Measurements from ENCODE around the gene TAS1R2.
"Not testable (repeated sequence)": the region's sequence is repeated elsewhere in the genome, so short reads cannot be mapped to it uniquely, and the experiment has no call there.

Gene TAS1R2

GRCh38 chr1:18899363-18900049, 40.0 kb upstream of the TAS1R2 start:
- no peak overlapping the region for H3K27ac ChIP-seq (ENCODE audit: insufficient read depth, low read depth, low read length, poor library complexity, severe bottlenecking)
- H3K36me3 ChIP-seq (ENCODE audit: control insufficient read depth, insufficient read depth, low read length) = no peaks in the 10 kb centered on the region
- 92 to 97% methylated on average over 4 of the region's 4 CpGs for WGBS, 2 experiments
- no peaks in the 10 kb centered on the region for H3K9me3 ChIP-seq (ENCODE audit: control insufficient read depth, low read length)
- no peak overlapping the region for H3K4me3 ChIP-seq (ENCODE audit: insufficient read depth, low read depth, low read length)
- H3K27me3 ChIP-seq (ENCODE audit: control insufficient read depth, insufficient read depth, low read length, poor library complexity, severe bottlenecking) = peaks cover 7% of the 10 kb centered on the region
- peaks cover 11% of the 10 kb centered on the region for H3K4me1 ChIP-seq (ENCODE audit: control insufficient read depth, insufficient read depth, low read length)

GRCh38 chr1:18898567-18898966, 39.1 kb upstream of the TAS1R2 start:
- Histone ChIP-seq H3K9me3 (ENCODE audit: control insufficient read depth, low read length) (no peaks in the 10 kb centered on the region), H3K4me1 (ENCODE audit: control insufficient read depth, insufficient read depth, low read length) (peaks cover 11% of the 10 kb centered on the region), H3K36me3 (ENCODE audit: control insufficient read depth, insufficient read depth, low read length) (no peaks in the 10 kb centered on the region), H3K4me3 (ENCODE audit: insufficient read depth, low read depth, low read length) (no peak overlapping the region), H3K27me3 (ENCODE audit: control insufficient read depth, insufficient read depth, low read length, poor library complexity, severe bottlenecking) (peaks cover 7% of the 10 kb centered on the region), H3K27ac (ENCODE audit: insufficient read depth, low read depth, low read length, poor library complexity, severe bottlenecking) (no peak overlapping the region)
- 94 to 96% methylated on average over 8 of the region's 8 CpGs for WGBS, 2 experiments

- no peaks in the 10 kb centered on the region for H3K9me3 ChIP-seq (ENCODE audit: control insufficient read depth, low read length)
- H3K27ac ChIP-seq (ENCODE audit: insufficient read depth, low read depth, low read length, poor library complexity, severe bottlenecking) = no peak overlapping the region
- no peaks in the 10 kb centered on the region for H3K27me3 ChIP-seq (ENCODE audit: control insufficient read depth, insufficient read depth, low read length, poor library complexity, severe bottlenecking)
- WGBS, 2 experiments = 92 to 94% methylated on average over 6 of the region's 6 CpGs
- no peaks in the 10 kb centered on the region for H3K4me1 ChIP-seq (ENCODE audit: control insufficient read depth, insufficient read depth, low read length)
- no peak overlapping the region for H3K4me3 ChIP-seq (ENCODE audit: insufficient read depth, low read depth, low read length)
- no peaks in the 10 kb centered on the region for H3K36me3 ChIP-seq (ENCODE audit: control insufficient read depth, insufficient read depth, low read length)
Observed at GRCh38 chr1:18895317-18895716, 35.9 kb upstream of the TAS1R2 start.

- no peaks in the 10 kb centered on the region for H3K27me3 ChIP-seq (ENCODE audit: control insufficient read depth, insufficient read depth, low read length, poor library complexity, severe bottlenecking)
- H3K27ac ChIP-seq (ENCODE audit: insufficient read depth, low read depth, low read length, poor library complexity, severe bottlenecking) = no peak overlapping the region
- 92 to 95% methylated on average over 7 of the region's 7 CpGs for WGBS, 2 experiments
Observed at GRCh38 chr1:18893120-18893519, 33.7 kb upstream of the TAS1R2 start.

GRCh38 chr1:18891858-18892257, 32.4 kb upstream of the TAS1R2 start:
- H3K4me3 ChIP-seq (ENCODE audit: insufficient read depth, low read depth, low read length); H3K4me1 ChIP-seq (ENCODE audit: control insufficient read depth, insufficient read depth, low read length); H3K9me3 ChIP-seq (ENCODE audit: control insufficient read depth, low read length); H3K27ac ChIP-seq (ENCODE audit: insufficient read depth, low read depth, low read length, poor library complexity, severe bottlenecking); H3K36me3 ChIP-seq (ENCODE audit: control insufficient read depth, insufficient read depth, low read length); H3K27me3 ChIP-seq (ENCODE audit: control insufficient read depth, insufficient read depth, low read length, poor library complexity, severe bottlenecking): not testable (repeated sequence)
- WGBS, 2 experiments = 92 to 94% methylated on average over 7 of the region's 7 CpGs

More at GRCh38 chr1:18893120-18893519, 33.7 kb upstream of the TAS1R2 start:
- no peaks in the 10 kb centered on the region for H3K36me3 ChIP-seq (ENCODE audit: control insufficient read depth, insufficient read depth, low read length)
- no peaks in the 10 kb centered on the region for H3K4me1 ChIP-seq (ENCODE audit: control insufficient read depth, insufficient read depth, low read length)
- H3K4me3 ChIP-seq (ENCODE audit: insufficient read depth, low read depth, low read length) = no peak overlapping the region
- H3K9me3 ChIP-seq (ENCODE audit: control insufficient read depth, low read length) = no peaks in the 10 kb centered on the region

GRCh38 chr1:18891426-18891780, 31.9 kb upstream of the TAS1R2 start:
- H3K27ac ChIP-seq (ENCODE audit: insufficient read depth, low read depth, low read length, poor library complexity, severe bottlenecking) = no peak overlapping the region
- no peak overlapping the region for H3K4me3 ChIP-seq (ENCODE audit: insufficient read depth, low read depth, low read length)
- H3K9me3 ChIP-seq (ENCODE audit: control insufficient read depth, low read length) = no peaks in the 10 kb centered on the region
- 94% methylated on average over 7 of the region's 7 CpGs for WGBS, 2 experiments
- H3K27me3 ChIP-seq (ENCODE audit: control insufficient read depth, insufficient read depth, low read length, poor library complexity, severe bottlenecking) = no peaks in the 10 kb centered on the region
- no peaks in the 10 kb centered on the region for H3K36me3 ChIP-seq (ENCODE audit: control insufficient read depth, insufficient read depth, low read length)
- no peaks in the 10 kb centered on the region for H3K4me1 ChIP-seq (ENCODE audit: control insufficient read depth, insufficient read depth, low read length)

- no peaks in the 10 kb centered on the region for H3K9me3 ChIP-seq (ENCODE audit: control insufficient read depth, low read length)
- no peaks in the 10 kb centered on the region for H3K4me1 ChIP-seq (ENCODE audit: control insufficient read depth, insufficient read depth, low read length)
- H3K4me3 ChIP-seq (ENCODE audit: insufficient read depth, low read depth, low read length) = no peak overlapping the region
- no peaks in the 10 kb centered on the region for H3K27me3 ChIP-seq (ENCODE audit: control insufficient read depth, insufficient read depth, low read length, poor library complexity, severe bottlenecking)
- 84 to 87% methylated on average over 6 of the region's 6 CpGs for WGBS, 2 experiments
- H3K36me3 ChIP-seq (ENCODE audit: control insufficient read depth, insufficient read depth, low read length) = no peaks in the 10 kb centered on the region
- no peak overlapping the region for H3K27ac ChIP-seq (ENCODE audit: insufficient read depth, low read depth, low read length, poor library complexity, severe bottlenecking)
Observed at GRCh38 chr1:18890706-18891425, 31.4 kb upstream of the TAS1R2 start.

GRCh38 chr1:18886003-18886335, 26.5 kb upstream of the TAS1R2 start:
- Histone ChIP-seq H3K4me3 (ENCODE audit: insufficient read depth, low read depth, low read length) (no peak overlapping the region), H3K36me3 (ENCODE audit: control insufficient read depth, insufficient read depth, low read length) (no peaks in the 10 kb centered on the region), H3K4me1 (ENCODE audit: control insufficient read depth, insufficient read depth, low read length) (no peaks in the 10 kb centered on the region), H3K9me3 (ENCODE audit: control insufficient read depth, low read length) (no peaks in the 10 kb centered on the region), H3K27ac (ENCODE audit: insufficient read depth, low read depth, low read length, poor library complexity, severe bottlenecking) (no peak overlapping the region), H3K27me3 (ENCODE audit: control insufficient read depth, insufficient read depth, low read length, poor library complexity, severe bottlenecking) (no peaks in the 10 kb centered on the region)
- WGBS, 2 experiments = 94 to 96% methylated on average over 1 of the region's 1 CpG

- Histone ChIP-seq H3K27ac (ENCODE audit: insufficient read depth, low read depth, low read length, poor library complexity, severe bottlenecking) (no peak overlapping the region), H3K36me3 (ENCODE audit: control insufficient read depth, insufficient read depth, low read length) (no peaks in the 10 kb centered on the region), H3K4me3 (ENCODE audit: insufficient read depth, low read depth, low read length) (no peak overlapping the region), H3K9me3 (ENCODE audit: control insufficient read depth, low read length) (no peaks in the 10 kb centered on the region), H3K4me1 (ENCODE audit: control insufficient read depth, insufficient read depth, low read length) (no peaks in the 10 kb centered on the region), H3K27me3 (ENCODE audit: control insufficient read depth, insufficient read depth, low read length, poor library complexity, severe bottlenecking) (no peaks in the 10 kb centered on the region)
- 90 to 93% methylated on average over 17 of the region's 17 CpGs for WGBS, 2 experiments
Observed at GRCh38 chr1:18885311-18886002, 26.0 kb upstream of the TAS1R2 start.

- Histone ChIP-seq H3K36me3 (ENCODE audit: control insufficient read depth, insufficient read depth, low read length) (no peaks in the 10 kb centered on the region), H3K4me3 (ENCODE audit: insufficient read depth, low read depth, low read length) (no peak overlapping the region), H3K27ac (ENCODE audit: insufficient read depth, low read depth, low read length, poor library complexity, severe bottlenecking) (no peak overlapping the region), H3K9me3 (ENCODE audit: control insufficient read depth, low read length) (no peaks in the 10 kb centered on the region), H3K27me3 (ENCODE audit: control insufficient read depth, insufficient read depth, low read length, poor library complexity, severe bottlenecking) (no peaks in the 10 kb centered on the region), H3K4me1 (ENCODE audit: control insufficient read depth, insufficient read depth, low read length) (peaks cover 4% of the 10 kb centered on the region)
- 91 to 92% methylated on average over 6 of the region's 6 CpGs for WGBS, 2 experiments
Observed at GRCh38 chr1:18884727-18885126, 25.3 kb upstream of the TAS1R2 start.
